NT2/D1 (cell line): ENCODE data around the gene FYB1.

Experiments
- DNase-seq: peaks from one replicate; pipeline ENCODE4 v3.0.0-alpha.2; 2011; ENCODE audit warnings: low read depth, low spot score
- H3K27me3 ChIP-seq: 2 replicates; pipeline ENCODE4 v1.6.0; 2011; ENCODE audit warnings: mild to moderate bottlenecking; ENCODE audit not compliant: insufficient read length, insufficient read depth
- H3K36me3 ChIP-seq: 2 replicates; pipeline ENCODE4 v1.6.1; 2011; ENCODE audit warnings: mild to moderate bottlenecking, low read length, mixed read lengths; ENCODE audit not compliant: insufficient read depth, insufficient read length
- H3K4me1 ChIP-seq: 2 replicates; pipeline ENCODE4 v1.5.1; 2011; ENCODE audit not compliant: insufficient read depth, insufficient read length
- H3K4me3 ChIP-seq: 2 replicates; pipeline ENCODE4 v1.5.1; 2011; ENCODE audit warnings: low read depth; ENCODE audit not compliant: insufficient read length
- H3K9ac ChIP-seq: 2 replicates; pipeline ENCODE4 v1.6.0; 2011; ENCODE audit warnings: low read depth; ENCODE audit not compliant: insufficient read length
- H3K9me3 ChIP-seq: 2 replicates; pipeline ENCODE4 v1.5.1; 2011; ENCODE audit warnings: mild to moderate bottlenecking, low read length; ENCODE audit not compliant: insufficient read depth
- SUZ12 ChIP-seq: IDR thresholded peaks from 2 replicates; pipeline ENCODE4 v1.6.1; 2011; ENCODE audit not compliant: insufficient read length, insufficient read depth; ENCODE audit errors: extremely low read depth
- YY1 ChIP-seq: IDR thresholded peaks from 2 replicates; pipeline ENCODE4 v1.6.1; 2011; ENCODE audit not compliant: insufficient read length, insufficient read depth
- ZNF274 ChIP-seq: IDR thresholded peaks from 2 replicates; pipeline ENCODE4 v1.6.1; 2011; ENCODE audit warnings: mild to moderate bottlenecking, low read depth, low read length

FYB1 gene

DNA sequence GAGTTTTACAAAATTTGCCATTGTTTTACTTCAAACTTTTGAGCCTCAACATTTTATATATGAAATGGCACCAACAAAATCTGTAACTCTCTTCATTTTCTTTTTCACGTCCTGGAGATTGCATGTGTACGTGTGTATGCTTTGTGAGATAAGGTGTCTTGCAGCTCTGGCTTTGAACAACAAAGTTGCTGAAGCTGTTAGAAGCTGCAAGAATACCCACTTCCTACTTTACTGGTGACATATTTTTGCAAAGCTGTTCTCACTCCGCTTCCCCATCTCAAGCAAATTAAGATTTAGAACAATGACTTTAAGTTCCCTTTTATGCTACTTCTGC lies 41.8 kb downstream of the FYB1 start:
- H3K4me1 ChIP-seq = no peaks in the 10 kb centered on the region
- no peak overlapping the region for H3K9ac ChIP-seq
- TF ChIP-seq SUZ12 (no peak), ZNF274 (no peak), YY1 (no peak)
- no peak overlapping the region for H3K4me3 ChIP-seq
- DNase-seq = no peak
- no peaks in the 10 kb centered on the region for H3K36me3 ChIP-seq
- no peaks in the 10 kb centered on the region for H3K9me3 ChIP-seq
- no peaks in the 10 kb centered on the region for H3K27me3 ChIP-seq

DNA sequence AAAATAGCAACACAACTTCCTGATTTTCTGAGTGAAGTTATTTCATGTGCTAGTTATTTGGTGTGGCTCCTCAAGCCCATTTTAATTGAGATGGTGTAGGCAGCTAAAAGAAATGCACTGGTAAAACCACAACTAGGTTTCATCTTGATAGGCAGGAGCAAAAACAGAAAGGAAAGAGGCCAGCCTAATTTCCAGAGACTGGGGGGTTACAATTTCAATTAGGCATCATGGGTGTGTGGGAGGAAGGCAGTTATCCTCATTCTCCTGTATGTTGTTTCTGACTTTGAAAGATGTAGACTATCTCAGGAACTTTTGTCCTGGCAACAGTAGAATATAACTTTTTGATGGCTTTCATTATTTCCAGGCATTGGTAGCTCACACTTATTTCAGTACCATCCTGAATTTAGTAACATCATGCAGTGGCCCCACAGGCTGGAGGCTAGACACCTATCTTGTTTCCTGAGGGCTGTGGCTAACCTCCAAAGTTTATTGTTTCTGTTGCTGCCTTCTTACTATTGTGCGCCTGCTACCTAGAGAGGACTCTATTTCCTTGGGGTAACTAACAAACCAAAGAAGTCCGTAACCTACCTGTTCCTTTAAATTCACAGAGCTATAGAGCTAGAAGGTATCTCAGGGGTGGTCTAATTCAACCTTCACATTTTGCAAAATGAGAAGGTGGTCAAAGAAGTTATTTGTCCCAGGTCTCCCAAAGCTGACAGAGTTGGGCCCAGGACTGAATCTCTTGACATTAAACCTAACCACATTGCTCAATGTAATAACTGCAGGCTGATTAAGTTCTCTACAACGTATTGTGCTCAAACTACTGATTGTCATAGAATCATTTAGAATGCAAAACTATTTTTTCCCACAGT lies 42.4 kb downstream of the FYB1 start:
- Histone ChIP-seq H3K27me3 (no peaks in the 10 kb centered on the region), H3K4me1 (no peaks in the 10 kb centered on the region), H3K9ac (no peak overlapping the region), H3K4me3 (no peak overlapping the region), H3K9me3 (no peaks in the 10 kb centered on the region), H3K36me3 (no peaks in the 10 kb centered on the region)
- no peak for DNase-seq
- TF ChIP-seq SUZ12 (no peak), ZNF274 (no peak), YY1 (no peak)

- Histone ChIP-seq H3K36me3 (no peaks in the 10 kb centered on the region), H3K9ac (no peak overlapping the region), H3K4me1 (no peaks in the 10 kb centered on the region), H3K27me3 (no peaks in the 10 kb centered on the region), H3K4me3 (no peak overlapping the region), H3K9me3 (no peaks in the 10 kb centered on the region)
- no peak for DNase-seq
- TF ChIP-seq SUZ12 = no peak
- no peak for TF ChIP-seq YY1
- no peak for TF ChIP-seq ZNF274
These were observed 43.9 kb downstream of the FYB1 start for GRCh38 chr5:39175273-39175955.

DNA sequence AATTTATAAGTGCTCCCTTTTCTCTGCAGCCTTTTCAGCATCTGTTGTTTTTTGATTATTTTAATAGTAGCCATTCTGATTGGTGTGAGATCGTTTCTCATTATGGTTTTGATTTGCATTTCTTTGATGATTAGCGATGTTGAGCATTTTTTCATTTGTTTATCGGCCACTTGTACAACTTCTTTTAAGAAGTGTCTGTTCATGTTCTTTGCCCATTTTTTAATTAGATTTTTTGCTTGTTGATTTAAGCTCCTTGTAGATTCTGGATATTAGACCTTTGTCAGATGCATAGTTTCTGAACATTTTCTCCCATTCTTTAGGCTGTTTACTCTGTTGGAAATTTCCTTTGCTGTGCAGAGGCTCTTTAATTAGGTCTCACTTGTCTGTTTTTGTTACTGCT lies 46.3 kb downstream of the FYB1 start:
- no peak for DNase-seq
- Histone ChIP-seq H3K27me3 (no peaks in the 10 kb centered on the region), H3K4me3 (no peak overlapping the region), H3K9me3 (no peaks in the 10 kb centered on the region), H3K9ac (no peak overlapping the region), H3K4me1 (no peaks in the 10 kb centered on the region), H3K36me3 (no peaks in the 10 kb centered on the region)
- TF ChIP-seq YY1 (no peak), SUZ12 (no peak), ZNF274 (no peak)

DNA sequence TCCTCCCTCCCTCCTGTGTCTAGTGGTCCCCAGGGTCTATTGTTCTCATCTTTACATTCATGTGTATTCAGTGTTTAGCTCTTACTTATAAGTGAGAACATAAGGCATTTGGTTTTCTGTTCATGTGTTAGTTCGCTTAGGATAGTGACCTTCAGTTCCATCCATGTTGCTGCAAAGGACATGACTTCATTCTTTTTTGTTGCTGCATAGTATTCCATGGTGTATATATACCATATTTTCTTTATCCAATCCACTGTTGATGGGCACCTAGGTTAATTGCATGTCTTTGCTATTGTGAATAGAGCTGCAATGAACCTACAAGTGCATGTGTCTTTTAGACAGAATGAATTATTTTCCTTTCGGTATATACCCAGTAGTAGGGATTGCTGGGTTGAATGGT lies 46.8 kb downstream of the FYB1 start:
- Histone ChIP-seq H3K4me1 (no peaks in the 10 kb centered on the region), H3K36me3 (no peaks in the 10 kb centered on the region), H3K9me3 (no peaks in the 10 kb centered on the region), H3K9ac (no peak overlapping the region), H3K4me3 (no peak overlapping the region), H3K27me3 (no peaks in the 10 kb centered on the region)
- DNase-seq = no peak
- TF ChIP-seq SUZ12 = no peak

DNA sequence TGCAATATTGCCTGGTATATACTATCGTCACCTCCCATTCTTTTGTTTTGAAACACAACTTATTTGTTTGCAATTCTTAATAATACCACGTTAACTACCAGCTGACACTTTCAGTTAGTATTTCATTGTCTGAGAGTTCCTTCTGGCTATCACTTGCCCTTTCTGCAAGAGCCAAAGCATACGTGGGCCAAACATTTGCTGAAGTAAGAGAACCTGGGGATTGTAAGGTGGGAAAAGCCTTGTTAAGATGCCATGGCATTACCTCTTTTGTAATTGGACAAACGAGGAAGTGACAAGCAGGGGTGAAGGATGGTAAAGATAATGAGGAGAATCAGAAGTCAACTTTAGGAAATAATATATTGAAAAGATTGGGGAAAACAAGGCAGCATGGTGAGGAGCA lies 47.7 kb downstream of the FYB1 start:
- no peak overlapping the region for H3K9ac ChIP-seq
- no peaks in the 10 kb centered on the region for H3K36me3 ChIP-seq
- TF ChIP-seq SUZ12 (no peak), YY1 (no peak), ZNF274 (no peak)
- no peaks in the 10 kb centered on the region for H3K27me3 ChIP-seq
- no peaks in the 10 kb centered on the region for H3K9me3 ChIP-seq
- no peaks in the 10 kb centered on the region for H3K4me1 ChIP-seq
- no peak overlapping the region for H3K4me3 ChIP-seq
- DNase-seq = no peak

DNA sequence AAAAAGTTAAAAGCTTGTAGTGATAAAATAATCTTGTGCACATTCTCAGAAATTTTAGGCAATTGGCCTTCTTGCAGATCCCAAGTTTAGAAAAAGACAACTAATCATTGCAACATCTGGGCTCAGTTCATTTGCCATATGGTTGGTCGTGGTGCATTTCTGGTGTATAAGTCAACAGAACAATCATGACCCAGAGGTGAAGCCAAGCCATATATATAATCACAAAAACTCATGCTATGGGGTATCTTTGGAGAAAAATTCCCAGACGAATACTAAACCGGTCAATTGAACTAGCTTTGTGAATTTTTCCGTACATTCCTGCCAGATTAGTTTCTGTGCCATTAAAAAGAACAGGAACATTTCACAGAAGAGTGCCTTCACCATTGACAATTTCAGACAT lies 50.3 kb downstream of the FYB1 start:
- no peak for DNase-seq
- no peaks in the 10 kb centered on the region for H3K36me3 ChIP-seq

More for the DNA sequence above, 50.3 kb downstream of the FYB1 start:
- TF ChIP-seq SUZ12 = no peak
- no peak for TF ChIP-seq YY1
- TF ChIP-seq ZNF274 = no peak
- Histone ChIP-seq H3K4me3 (no peak overlapping the region), H3K4me1 (no peaks in the 10 kb centered on the region), H3K27me3 (no peaks in the 10 kb centered on the region), H3K9ac (no peak overlapping the region), H3K9me3 (no peaks in the 10 kb centered on the region)
